ENCODE measurements around the gene PSTPIP1. TPM values are rescaled to one million over a fixed set of nuclear protein-coding genes. Genes with fewer than 3 reads are reported as not detected.
A peak's percentile ranks its signal among the peaks of the same experiment; 100 is the strongest.

PSTPIP1 gene
- total and polyA plus RNA-seq, 10 donors = 31.1 to 150 (median 84.0) TPM

DNA sequence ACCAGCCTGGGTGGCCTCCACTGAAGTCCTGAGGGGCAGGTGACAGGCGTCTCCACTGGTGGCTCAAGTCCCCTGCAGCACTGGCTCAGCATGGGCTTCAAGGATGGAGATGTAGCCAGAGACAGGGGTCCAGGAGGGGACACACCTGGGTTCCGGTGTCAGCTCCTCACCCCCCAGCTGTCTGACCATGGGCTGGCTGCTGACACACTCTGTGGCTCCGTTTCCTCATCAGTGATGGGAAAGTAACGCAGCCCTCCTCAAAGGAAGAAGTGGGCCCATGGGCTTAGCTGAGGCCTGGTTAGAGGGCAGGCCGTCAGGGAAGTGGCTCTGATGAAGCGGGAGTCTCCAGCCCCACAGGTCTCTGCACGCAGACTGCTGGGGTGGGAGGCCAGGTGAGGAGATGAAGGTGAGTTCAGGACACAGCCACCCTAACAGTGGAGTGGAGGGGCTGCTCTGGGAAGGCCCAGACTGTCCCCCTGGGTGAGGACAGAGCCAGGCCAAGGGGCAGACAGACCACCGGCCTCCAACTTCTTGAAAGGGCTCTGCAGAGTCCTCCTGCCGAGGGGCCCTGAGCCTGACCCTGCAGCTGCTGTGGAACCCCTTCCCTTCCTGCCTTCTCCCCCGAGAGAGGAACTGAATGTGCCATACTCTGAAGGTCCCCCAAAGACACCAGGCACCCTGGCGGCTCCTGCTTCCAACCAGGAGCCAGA lies 24.0 kb downstream of the PSTPIP1 start:
- Histone ChIP-seq H3K4me3 (no peak overlapping the region), H3K9me3 (no peaks in the 10 kb centered on the region), H3K27me3 (replicated peaks in 1 of 7) (no peaks in the 10 kb centered on the region), H3K36me3 (peaks cover 0 to 61% (median 8%) of the 10 kb centered on the region in 6 donors), H3K27ac (peak overlapping the region in 5 of 8 donors; percentile 15 to 89 (median 84)), H3K4me1 (peaks cover 29 to 100% (median 90%) of the 10 kb centered on the region in 6 donors)
- 59 to 83% (median 68%) methylated on average over 9 to 11 of the region's 11 CpGs for WGBS, 5 donors
- peak; percentile 76 for DNase-seq
- TF ChIP-seq, protein P1, sequence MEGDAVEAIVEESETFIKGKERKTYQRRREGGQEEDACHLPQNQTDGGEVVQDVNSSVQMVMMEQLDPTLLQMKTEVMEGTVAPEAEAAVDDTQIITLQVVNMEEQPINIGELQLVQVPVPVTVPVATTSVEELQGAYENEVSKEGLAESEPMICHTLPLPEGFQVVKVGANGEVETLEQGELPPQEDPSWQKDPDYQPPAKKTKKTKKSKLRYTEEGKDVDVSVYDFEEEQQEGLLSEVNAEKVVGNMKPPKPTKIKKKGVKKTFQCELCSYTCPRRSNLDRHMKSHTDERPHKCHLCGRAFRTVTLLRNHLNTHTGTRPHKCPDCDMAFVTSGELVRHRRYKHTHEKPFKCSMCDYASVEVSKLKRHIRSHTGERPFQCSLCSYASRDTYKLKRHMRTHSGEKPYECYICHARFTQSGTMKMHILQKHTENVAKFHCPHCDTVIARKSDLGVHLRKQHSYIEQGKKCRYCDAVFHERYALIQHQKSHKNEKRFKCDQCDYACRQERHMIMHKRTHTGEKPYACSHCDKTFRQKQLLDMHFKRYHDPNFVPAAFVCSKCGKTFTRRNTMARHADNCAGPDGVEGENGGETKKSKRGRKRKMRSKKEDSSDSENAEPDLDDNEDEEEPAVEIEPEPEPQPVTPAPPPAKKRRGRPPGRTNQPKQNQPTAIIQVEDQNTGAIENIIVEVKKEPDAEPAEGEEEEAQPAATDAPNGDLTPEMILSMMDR (IDR thresholded peaks at IDR 0.05 in 8 of 11, conservative IDR thresholded peaks at IDR 0.05 in 3 of 11) = no peak
- TF ChIP-seq POLR2A (IDR thresholded peaks at IDR 0.05) (no peak), POLR2AphosphoS5 (IDR thresholded peaks at IDR 0.05) (no peak)
- intact Hi-C loops (cut with DNase I; ENCODE audit: low total_unique reads) = no loop called here

DNA sequence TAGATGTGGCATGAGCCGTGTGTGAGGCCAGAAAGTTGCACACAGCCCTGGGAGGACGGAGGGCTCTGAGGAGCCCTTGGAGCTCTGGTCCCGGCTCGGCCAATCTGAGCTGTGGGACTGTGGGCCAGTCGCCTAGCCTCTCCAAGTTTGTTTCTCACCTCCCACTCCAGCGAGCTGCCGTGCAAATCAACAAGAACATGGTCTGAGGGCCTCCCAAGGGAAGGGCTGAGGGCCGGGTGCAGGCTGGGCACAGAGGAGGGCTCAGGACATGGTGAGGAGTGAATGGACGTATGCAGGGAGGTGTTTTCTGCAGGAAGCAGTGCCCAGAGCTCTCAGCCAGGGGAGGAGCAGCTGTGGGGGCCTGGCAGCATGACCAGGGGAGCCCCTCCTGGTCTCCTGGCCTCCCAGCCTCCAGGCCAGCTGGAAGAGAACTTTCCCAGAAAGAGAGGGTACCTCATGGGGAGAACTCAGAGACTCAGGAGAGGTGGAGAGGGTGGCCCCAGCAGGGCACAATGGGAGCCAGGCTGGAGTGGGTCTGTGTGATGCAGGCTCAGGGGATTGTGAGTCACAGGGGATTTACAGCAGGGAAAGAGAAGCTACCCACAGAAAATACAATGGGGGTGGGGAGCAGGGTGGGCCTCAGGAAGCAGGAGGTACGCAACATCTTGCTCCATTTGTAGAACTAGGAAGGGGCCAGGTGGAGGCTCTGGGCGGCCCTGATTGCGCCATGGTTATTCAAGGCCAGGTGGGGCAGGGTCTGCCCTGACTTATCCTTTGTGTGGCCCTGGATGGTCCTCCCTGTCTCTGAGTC lies 24.8 kb downstream of the PSTPIP1 start:
- Histone ChIP-seq H3K27ac (peak overlapping the region in 7 of 8 donors; percentile 3 to 89 (median 51)), H3K36me3 (peaks cover 0 to 67% (median 8%) of the 10 kb centered on the region in 6 donors), H3K27me3 (replicated peaks in 1 of 7) (no peaks in the 10 kb centered on the region), H3K4me3 (no peak overlapping the region), H3K4me1 (peaks cover 24 to 99% (median 87%) of the 10 kb centered on the region in 6 donors), H3K9me3 (no peaks in the 10 kb centered on the region)
- peak; percentile 74 for DNase-seq
- intact Hi-C loops (cut with DNase I; ENCODE audit: low total_unique reads) = loop anchor here (10.0 kb wide), 3 partner anchors 45 to 525 kb away; no protein-coding TSS in a partner anchor
- WGBS, 5 donors = 63 to 72% (median 68%) methylated on average over 12 of the region's 12 CpGs
- TF ChIP-seq POLR2A (IDR thresholded peaks at IDR 0.05) (no peak), POLR2AphosphoS5 (IDR thresholded peaks at IDR 0.05) (peak in 2 of 3 donors; percentile 15 to 17)
- TF ChIP-seq, protein P1 (IDR thresholded peaks at IDR 0.05 in 8 of 11, conservative IDR thresholded peaks at IDR 0.05 in 3 of 11) = no peak

DNA sequence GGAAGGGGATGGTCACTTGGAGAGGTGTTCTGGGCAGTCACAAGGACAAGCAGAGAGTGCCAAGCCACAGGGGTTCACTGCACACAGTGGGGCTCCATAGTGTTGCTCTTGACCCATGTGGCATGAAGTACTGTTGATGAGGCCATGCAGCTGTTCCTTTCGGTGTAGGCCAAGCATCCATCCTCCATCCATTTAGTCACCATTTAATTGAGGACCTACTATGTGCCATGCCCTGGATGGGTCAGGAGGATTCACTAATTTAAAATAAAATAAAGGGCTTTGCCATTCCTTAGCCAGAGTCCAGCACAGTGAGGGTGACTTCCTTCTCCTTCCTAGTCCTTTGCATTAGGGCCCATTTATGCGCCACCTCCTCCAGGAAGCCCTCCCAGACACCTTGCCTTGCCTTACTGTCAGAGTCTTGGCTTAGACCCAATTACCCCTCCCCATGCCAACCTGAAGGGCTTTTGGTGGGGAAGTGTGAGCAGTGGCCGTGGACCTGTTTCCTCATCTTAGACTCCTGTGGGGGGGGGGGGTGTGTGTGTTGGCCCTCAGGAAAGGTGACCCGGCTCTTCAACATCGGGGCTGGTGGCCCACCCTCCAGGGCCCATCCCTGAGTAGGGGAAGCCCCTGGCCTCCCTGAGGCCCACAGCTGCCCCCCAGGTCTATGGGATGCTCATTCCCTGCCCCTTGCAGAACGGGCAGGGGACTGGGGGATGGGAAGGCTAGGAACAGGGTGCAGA lies 25.6 kb downstream of the PSTPIP1 start:
- TF ChIP-seq, protein P1 (IDR thresholded peaks at IDR 0.05 in 8 of 11, conservative IDR thresholded peaks at IDR 0.05 in 3 of 11) = no peak
- TF ChIP-seq POLR2AphosphoS5 (IDR thresholded peaks at IDR 0.05) (no peak), POLR2A (IDR thresholded peaks at IDR 0.05) (no peak)
- WGBS, 5 donors = 59 to 86% (median 63%) methylated on average over 3 to 6 of the region's 6 CpGs
- Histone ChIP-seq H3K27me3 (replicated peaks in 1 of 7) (no peaks in the 10 kb centered on the region), H3K4me1 (peaks cover 21 to 92% (median 79%) of the 10 kb centered on the region in 6 donors), H3K4me3 (no peak overlapping the region), H3K36me3 (peaks cover 0 to 75% (median 8%) of the 10 kb centered on the region in 6 donors), H3K27ac (peak overlapping the region in 5 of 8 donors; percentile 3 to 89 (median 84)), H3K9me3 (no peaks in the 10 kb centered on the region)
- intact Hi-C loops (cut with DNase I; ENCODE audit: low total_unique reads) = loop anchor here (10.0 kb wide), 3 partner anchors 46 to 524 kb away; no protein-coding TSS in a partner anchor
- DNase-seq = peak; percentile 59

Measured in spleen (tissue), 11 donors.